ELF-1 (cell line): ENCODE results near the gene DNAAF3.

Experiments
- DNase-seq: peaks from one replicate; pipeline ENCODE4 v3.0.0-alpha.2; 2016; ENCODE audit warnings: low read depth, low spot score

Gene DNAAF3

GRCh38 chr19:55153652-55154264, 12.7 kb downstream of the DNAAF3 start:
- no peak for DNase-seq

DNA sequence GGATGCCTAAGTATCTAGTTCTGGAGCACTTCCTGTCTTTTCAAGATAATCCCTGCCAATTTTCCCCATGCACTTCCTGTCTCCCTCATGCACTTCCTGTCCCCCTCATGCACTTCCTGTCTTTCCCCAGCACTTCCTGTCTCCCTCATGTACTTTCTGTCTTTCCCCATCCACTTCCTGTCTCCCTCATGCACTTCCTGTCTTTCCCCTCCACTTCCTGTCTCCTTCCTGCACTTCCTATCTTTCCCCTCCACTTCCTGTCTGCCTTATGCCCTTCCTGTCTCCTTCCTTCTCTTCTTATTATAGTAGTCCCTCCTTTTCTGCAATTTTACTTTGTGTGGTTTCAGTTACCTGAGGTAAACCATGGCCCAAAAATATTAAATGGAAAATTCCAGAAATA, 14.4 kb downstream of the DNAAF3 start:
- no peak for DNase-seq

- peak; percentile 86 for DNase-seq
These were observed 17.1 kb downstream of the DNAAF3 start, which contains the start of gene TNNT1 for GRCh38 chr19:55149078-55150003. Gene TNNT1, minus strand, starts transcription at chr19:55149206. Its CDS starts 2,049 bp downstream, at chr19:55147157.

- DNase-seq, result peak; percentile 75
These were observed 18.7 kb downstream of the DNAAF3 start for GRCh38 chr19:55147545-55148251.

DNA sequence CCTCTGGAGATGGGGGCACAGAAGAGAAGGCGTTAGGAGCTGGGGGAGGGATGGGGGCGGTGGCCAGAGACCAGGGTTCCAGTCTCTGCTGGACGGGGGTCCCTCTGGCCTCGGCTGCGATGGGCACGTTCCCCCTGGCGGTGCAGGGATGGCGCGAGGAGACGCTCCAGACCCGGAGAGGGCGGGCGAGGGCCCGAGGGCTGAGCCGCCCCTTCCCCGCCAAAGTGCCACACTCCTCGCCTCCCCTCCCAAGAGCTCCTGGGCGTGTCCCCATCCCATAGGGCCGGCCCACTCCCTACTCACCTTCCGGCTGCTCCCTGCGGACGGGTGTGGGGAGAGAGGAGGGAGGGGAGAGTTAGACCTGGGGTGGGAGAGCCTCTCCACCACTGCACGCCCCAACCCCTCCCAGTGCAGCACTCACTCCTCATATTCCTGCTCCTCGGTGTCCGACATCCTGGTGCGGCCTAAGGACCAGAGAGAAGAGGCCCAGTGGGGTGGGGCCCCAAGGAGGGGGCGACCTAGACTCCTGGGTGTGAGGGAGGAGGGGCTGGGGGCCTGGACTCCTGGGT, 19.6 kb downstream of the DNAAF3 start:
- peak; percentile 95 for DNase-seq

DNA sequence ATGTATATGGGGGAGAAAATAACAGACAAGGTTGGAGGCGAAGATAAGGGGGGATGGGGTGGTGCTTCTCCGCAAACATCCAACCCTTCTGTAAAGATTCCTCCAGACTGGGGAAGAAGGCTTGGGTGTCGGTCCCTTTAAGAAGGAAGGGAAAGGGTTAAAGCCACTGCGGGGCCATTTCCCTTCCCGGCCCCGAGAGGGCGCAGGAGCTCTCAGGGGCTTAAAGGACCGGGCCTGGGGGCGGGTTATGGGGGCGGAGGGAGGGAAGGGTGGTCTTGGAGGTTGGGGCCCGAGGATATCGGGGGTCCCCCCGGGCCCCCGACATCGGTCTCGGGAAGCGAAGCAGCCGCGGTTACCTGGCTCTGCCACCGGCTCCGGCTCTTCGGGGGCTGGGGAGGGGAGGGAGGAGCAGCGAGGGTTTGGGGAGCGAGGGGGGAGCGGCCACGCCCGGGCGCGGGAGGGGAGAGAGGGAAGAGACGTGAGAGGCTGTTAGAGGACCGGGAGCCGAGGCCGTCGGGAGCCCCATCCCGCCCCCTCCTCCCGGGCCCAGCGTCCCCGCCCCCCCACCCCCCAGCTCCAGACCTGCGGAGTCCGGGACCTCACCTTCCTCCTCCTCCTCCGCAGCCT, 20.2 kb downstream of the DNAAF3 start:
- peak; percentile 84 for DNase-seq

GRCh38 chr19:55145232-55145631, 21.2 kb downstream of the DNAAF3 start:
- DNase-seq, result no peak

GRCh38 chr19:55141696-55142095, 24.7 kb downstream of the DNAAF3 start:
- peak; percentile 67 for DNase-seq

DNA sequence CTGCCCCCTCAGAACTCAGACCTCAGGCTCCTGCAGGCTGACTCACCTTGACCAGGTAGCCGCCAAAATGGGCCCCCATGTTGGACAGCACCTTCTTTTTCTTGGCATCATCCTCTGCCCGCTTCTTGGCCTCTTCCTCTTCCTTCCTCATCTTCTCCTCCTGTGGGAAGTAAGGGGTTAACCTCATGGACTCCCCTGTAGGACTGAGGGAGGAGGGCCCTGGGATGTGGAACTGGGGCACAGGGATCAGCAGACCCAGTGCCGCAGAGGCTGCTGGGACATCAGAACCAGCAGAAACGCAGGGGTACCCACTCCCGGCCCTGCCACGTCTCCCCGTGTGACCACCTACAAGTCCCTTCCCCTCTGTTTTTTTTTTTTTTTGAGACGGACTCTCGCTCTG, 28.5 kb downstream of the DNAAF3 start:
- no peak for DNase-seq

- DNase-seq, result no peak
These were observed 29.9 kb downstream of the DNAAF3 start for GRCh38 chr19:55136399-55137102.

DNA sequence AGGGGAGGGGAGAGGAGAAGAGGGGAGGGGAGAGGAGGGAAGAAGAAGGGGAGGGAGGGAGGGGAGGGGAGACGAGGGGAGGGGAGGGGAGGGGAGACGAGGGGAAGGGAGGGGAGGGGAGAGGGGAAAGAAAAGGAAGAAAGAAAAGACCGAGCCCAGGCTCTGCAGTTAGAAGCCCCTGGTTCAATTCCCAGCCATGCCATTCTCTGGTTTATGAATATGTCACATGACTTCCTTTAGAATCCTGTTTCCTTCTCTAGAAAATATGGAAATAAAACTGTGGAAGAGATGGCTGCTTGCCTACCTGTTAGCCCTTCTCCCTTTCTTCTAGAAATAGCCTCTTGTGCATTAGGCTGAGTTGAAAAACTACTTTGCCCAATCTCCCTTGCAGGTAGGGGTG, 31.7 kb downstream of the DNAAF3 start:
- no peak for DNase-seq

GRCh38 chr19:55133639-55134444, 32.6 kb downstream of the DNAAF3 start:
- no peak for DNase-seq

GRCh38 chr19:55132453-55133129, 33.8 kb downstream of the DNAAF3 start:
- no peak for DNase-seq

GRCh38 chr19:55131421-55131820, 35.0 kb downstream of the DNAAF3 start:
- no peak for DNase-seq

DNA sequence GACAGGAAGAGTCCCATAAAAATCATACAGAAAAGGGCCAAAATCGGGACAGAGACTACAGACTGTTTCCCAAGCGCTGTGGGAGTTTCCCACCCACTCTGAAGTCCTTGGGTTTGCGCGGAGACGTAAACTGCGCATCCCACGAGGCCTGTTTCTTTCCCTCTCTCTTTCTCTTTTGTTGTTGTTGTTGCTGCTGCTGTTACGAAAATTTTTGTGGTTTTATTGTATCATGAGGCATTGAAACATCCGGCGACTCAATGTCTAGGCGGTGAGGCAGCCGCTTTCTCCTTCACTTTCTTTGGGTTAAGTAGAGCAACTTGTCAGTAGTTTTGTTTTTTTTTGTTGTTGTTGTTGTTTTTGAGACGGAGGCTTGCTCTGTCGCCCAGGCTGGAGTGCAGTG, 47.4 kb downstream of the DNAAF3 start:
- DNase-seq, result no peak

DNA sequence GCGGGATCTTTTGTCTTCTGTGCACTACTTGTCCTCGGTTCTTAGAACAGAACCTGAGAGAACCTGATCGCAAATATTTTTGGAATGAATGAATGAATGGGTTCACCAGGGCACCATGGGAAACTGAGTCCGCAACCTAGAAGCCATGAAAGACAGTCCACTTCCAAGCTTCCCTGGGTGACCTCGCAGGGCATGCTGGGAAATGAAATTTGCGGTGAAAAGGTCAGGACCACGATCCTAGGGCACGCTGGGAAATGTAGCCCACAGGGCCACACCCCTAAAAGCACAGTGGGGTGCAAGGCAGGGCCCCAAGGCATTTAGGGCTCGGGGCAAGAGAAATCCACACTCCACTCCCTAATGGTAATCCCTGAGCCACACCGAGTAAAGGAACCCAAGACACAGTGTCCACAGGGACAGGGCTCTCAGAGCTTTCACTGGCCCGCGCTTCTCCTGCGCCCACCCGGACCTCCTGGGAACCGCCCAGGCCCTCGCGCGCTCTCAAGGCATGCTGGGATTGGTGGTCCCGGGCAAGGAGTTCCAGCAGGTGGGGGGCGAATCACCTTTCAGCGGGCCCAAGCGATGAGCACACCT, 47.9 kb downstream of the DNAAF3 start:
- DNase-seq, result peak; percentile 83

GRCh38 chr19:55117663-55118391, 48.6 kb downstream of the DNAAF3 start:
- DNase-seq, result peak; percentile 98
